Kidney glomerular epithelial cell (primary cell): ENCODE data around the gene HOXB7.

Source experiments
- DNase-seq: peaks from one replicate; lab custom pipeline; 2025; lab: John Stamatoyannopoulos, UW

The HOXB7 gene

DNA sequence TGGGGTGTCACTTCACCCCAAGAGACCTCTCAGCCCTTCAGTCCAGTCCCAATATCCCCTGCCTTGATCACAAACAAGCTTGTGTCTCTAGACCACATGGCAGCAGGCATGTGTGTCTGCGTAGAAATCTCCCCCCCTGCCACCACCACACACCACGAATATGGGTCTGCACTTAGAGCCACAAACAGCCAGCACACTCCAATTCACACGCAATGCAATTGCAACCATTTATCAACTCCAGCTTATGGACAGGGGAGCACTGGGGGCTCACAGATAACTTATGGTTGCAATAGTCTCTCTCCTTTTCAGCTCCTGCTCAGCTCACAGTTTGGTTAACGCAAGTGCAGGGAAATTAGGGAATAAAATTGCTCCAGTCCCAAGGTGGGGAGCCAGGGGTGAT is 12.8 kb upstream of the HOXB7 start:
- DNase-seq, result no peak

DNA sequence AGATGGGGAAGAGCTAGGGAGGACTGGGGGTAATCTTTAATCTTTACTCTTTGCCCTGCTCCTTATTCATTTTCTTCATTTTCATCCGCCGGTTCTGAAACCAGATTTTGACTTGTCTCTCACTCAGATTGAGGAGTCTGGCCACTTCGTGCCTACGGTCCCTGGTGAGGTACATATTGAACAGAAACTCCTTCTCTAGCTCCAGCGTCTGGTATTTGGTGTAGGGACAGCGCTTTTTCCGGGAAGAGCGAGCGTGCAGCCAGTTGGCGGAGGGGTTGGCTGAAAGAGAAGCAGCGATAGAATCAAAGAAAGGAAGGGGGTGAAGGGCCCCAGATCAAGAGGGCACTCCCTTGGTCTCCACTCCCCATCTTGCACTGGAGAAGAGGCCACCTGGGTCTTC is 12.0 kb upstream of the HOXB7 start:
- no peak for DNase-seq

DNA sequence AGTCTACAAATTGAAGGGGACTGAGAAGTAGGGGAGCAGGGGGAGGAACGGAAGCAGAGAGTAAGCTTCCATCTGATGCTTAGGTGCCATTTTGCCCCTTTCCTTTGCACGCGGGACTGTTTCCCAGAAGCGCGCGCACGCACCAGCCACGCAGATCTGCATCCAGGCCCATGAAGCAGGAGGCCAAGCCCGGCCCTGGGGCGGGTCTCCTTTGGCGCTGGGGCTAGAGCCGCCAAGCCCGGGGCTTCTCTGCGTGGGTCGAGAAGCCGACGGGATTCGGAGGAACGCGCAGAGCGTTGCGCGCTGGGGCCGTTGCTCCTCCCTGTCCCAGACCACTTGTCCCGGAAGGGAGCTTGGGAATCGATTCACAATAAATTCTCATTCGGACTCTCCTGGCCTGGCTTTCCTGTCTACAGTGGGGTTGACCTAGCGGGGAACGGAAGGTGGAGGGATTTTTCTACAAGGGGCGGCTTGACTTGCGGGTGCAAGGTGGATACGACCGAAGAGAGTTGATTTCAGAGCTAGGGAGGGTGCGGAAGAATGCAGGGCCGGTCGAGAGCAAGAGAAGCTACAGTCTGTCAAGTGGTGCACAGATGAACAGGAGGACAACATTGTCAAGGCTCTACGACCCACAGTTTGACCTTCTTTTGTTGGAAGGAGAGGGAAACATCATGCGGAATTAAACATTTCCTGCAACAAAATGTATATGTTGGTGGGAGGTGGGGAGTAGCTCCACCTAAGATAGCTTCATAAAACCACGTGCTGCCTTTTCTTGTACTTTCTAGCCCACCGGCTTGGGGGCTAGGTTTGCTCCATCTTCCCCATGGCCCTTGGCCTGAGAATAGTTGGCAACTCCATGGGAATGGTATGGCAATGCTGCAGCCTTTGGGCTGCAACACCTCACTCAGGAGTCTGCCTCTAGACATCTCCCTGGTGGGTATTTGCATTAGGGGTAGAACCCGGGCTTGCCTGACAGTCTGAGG is 10.9 kb upstream of the HOXB7 start:
- no peak for DNase-seq

DNA sequence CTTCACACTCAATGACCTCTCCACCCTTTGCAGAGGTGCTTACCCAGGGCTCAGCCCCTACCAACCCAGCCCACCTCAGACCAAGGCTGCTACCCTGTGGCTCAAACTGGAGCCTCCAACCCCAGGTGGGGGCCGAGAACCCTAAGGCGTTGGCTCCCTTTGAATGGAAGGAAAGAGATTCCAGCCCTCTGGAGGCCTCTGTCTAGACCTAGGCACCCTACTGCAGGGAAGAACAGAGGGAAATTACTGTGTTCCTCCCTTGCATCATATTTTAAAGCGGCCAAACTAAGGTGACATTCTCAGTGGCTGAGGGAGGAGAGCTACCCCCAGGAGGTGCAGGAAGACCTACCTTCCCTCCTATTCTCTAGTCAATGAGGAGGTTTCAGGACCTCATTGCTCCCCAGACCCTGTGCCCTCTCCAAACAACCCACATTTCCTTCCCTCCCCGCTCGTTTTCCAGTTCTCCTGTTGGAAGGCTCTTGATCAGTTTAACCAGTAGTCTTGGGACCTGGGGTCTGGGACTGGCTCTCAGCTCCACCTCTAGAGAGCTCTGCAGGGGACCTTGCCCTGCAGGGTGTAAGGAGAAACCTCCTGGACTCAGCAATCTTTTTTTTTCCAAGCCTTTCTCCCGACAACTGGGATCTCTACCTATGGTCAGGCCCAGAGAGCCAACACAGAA is 9.8 kb upstream of the HOXB7 start:
- no peak for DNase-seq

DNA sequence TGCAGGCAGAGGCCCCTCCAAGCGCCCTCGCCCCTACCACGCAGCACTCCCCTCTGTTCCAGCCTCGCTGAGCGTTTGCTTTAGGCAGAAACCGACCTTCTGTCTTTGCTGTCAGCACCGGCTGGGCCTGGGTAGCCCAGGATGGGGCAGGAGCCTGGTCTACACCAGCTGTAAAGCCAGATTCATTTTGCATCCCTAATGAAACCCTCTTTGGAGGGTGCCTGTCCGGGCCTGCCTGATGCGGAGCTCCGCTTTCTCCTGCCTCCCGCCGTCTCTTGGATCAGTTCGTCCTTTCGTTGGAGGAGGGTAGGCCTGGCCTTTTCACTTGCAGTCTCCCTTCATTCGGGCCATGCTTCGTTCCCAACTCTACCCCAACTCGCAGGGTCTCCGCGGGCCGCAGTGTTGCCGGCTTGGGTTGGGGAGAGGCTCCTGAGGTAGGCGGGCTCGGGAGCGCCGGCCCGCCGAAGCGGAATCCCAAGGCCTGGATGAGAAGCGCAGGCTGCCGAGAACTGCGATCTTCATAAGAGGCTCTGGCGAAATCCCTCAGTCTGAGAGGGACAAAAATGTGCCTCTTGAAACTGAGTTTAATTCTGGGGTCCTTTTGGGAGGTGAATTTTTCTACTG is 9.1 kb upstream of the HOXB7 start:
- no peak for DNase-seq

DNA sequence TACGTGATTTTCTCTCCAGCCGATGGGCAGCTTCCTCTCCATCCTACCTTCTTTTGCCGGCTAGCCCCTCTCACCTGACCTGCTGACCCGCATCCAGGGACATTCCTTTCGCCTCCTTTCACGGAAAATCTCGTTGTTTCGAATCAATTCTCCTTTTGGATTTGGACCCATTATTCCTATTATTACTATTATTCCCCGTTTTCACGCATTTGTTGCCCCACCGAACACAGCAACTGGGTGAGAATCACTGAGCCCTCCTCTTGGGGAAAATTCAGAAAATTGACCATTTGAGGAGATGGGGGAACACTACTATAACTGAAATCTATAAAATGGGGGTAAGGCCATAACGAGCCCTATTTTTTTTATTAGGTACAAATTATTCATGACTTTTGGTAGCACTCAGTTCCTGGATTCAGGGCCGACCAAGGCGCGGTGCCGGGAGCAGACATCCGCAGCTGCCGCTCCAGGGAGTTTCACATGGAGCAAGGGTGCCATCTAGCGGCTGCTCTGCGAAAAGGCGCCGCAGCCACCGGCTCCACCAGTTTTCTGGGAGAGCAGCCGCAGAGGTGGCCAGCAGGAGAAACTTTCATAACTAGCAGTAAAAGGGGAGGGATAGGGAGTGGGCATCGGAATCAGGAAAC is 7.6 kb upstream of the HOXB7 start:
- DNase-seq, result peak; percentile 83

DNA sequence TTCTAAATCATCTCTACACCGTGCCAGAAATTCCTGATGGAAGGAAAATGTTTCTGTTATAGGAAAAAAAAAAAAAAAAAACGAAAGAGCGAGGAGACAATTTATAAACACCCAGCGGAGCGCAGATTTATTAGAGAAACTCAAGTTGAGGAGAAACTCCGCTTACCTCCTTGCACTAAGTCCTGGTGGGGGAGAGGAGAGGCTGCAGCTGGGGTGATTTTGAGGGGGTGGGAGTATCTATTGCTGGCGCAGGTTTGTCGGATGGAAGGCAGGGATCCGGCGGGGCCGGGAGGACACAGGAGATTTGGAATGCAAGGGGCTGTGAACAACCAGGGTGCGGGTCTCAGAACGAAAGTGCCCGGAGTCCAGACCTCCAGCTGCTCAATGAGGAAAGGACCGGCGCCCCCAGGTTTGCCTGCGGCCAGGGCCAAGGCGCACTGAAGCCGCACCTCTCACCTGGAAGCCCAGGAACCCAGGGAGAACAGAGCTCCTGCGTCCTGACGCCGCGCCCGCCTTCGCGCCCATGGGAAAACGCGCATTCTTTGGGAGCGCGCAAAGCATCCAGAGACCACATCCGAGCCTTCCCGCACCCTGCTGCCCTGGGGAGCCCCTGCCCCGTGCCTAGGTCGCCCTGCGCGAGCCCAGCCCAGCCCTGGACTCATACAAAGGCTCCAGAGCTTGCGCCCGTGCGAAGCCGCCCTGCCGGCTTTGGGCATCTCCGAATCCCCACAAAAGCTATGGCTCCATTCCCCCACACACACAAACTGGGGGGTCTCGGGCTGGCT is 6.8 kb upstream of the HOXB7 start:
- no peak for DNase-seq

DNA sequence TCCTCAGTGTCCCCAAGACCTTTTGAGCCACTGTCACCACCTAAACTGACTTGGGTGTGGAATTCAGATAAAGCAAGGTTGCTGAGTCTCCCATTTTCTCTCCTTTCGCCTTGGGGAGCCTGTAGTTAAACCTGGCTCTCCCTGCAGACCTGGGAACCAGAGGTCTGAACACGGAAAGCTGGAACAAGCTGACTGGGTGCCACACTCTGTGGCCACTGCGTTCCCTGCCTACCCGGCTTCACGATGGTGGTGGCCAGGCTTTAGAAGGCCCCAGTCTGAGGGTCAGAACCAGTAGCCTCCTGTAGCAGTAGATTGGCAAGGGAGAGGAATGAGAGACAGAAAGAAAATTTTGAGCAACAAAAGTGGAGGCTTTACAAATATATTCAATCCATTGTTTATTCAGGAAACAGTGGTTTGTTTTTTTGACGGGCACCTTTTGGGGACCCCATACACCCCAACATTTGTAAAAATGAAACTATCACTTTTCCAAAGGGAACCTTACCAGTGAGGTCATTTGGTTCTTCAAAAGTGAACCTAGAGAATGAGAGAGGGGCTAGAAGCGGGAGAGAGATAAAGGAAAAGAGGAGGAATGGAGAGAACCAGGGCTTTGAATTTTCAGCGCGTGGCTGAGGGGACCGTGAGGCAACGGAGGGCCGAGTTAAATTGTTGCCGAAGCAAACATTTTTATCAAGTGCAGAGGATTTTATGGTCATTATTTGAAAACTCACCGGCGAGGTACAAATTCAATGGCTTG is 6.1 kb upstream of the HOXB7 start:
- DNase-seq, result no peak

DNA sequence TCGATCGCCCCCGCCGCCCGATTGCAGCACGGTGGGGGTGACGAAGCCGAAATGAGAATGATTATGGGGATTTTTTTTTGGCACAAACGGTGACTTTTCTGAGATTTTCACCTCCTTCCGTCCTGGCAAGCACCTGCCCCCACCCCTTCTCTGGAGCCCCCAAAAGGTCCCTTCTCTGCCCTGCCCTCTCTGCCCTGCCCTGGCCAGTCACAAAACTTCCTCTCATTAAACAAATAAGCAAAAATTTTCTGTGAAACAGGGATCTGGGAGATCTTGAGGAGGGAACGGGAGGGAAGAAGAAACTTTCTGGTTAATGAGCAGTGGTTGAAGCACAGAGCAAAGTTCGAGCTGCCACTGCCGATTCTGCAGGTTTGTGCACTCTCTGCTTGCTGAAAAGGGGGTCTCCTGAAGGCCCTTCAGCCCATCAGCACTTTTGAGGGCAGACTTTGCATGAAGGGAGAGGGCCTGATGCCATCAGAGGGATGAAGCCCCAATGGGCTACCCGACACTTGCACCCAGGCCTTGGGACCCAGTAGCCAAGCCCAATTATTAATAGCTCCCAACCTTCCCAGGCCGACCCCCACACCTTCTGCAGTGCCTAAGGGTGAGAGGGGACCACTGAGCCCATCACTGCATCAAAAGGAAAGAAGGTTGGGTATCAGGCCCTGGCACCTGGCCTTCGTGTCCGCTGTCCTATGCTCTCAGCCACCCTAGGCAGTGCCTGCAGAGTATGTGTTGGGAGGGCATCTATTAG is 5.3 kb upstream of the HOXB7 start:
- no peak for DNase-seq

DNA sequence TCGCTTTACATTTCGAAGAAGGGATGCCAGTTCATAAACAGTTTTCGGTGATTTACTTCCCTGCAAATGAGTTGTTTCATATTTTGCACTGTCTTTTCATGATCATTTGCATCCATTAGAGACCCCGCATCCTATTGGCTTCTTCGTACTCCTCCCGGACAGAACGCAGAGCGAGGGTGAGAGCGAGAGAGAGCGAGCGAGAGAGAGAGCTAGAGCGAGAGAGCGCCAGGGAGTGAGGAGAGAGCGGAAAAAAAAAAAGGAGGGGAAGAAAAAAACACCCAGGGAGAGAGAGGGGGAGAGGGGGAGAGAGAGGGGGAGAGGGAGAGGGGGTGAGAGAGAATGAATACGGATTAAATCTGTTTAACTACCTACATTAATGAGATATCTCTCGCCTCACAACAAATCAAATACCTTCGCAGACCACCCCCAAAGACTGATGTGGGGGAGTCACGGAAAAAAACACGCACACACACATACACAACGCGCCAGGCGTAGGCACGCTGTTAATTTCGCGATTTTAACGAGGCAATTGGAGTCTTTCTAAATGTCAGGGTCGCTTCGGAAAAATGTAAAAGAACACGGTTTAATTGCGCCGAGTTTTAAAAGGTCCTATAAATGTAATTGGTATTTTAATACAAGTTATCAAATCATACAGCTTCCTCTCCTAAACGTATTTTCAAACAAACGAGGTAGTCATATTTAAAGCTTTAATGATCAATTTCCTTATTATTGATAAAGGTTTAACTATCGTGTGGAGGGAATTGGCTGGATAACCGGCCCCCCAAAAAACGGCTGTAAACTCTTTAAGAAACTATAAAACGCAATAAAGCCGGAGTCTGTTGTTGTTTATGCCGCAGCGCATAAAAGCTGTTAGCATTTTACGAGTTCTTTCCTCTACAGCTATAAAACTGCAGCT is 4.5 kb upstream of the HOXB7 start, which contains the start of gene HOXB8:
HOXB8 (minus strand) TSS at position 246 of the 916 bp plus-strand sequence. CDS start 588 bp downstream, outside the sequence.
- DNase-seq, result no peak

DNA sequence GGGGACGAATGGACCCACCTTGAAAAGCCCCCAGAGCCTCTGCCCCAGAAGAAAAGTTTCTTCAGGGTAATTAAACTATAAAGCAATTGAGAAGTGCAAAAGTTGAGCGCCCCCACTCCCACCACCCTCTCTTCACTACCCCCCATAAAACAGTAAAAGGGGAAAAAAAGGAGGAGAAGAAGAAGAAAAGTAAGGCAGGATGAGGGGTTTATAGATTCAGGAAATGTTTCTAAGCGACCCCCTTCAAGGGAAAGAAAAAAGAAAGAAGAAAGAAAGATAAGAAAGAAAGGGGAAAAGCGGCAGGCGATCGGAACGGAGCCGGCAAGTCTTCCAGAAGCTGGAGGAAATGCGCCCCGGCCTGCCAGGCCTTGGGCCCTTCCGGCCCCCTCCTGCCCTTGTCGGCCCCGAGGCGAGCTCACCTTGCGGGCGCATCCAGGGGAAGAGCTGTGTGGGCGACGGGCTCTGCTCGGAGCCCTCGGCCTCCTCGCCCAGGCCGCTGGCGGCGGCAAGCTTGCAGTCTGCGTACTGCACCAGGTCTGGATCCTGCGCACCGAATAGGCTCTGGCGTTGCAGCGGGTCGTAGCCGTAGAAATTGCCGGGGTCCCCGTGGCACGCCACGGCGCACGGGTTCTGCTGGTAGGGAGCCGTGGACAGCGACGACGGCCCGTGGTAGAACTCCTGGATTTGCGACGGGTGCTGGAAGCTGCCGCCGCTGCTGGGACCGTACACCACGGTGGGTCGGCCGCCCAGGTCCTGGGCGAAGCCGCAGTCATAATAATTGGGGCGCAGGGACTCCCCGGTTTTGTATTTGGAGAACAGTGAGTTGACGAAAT is 3.3 kb upstream of the HOXB7 start:
- no peak for DNase-seq

DNA sequence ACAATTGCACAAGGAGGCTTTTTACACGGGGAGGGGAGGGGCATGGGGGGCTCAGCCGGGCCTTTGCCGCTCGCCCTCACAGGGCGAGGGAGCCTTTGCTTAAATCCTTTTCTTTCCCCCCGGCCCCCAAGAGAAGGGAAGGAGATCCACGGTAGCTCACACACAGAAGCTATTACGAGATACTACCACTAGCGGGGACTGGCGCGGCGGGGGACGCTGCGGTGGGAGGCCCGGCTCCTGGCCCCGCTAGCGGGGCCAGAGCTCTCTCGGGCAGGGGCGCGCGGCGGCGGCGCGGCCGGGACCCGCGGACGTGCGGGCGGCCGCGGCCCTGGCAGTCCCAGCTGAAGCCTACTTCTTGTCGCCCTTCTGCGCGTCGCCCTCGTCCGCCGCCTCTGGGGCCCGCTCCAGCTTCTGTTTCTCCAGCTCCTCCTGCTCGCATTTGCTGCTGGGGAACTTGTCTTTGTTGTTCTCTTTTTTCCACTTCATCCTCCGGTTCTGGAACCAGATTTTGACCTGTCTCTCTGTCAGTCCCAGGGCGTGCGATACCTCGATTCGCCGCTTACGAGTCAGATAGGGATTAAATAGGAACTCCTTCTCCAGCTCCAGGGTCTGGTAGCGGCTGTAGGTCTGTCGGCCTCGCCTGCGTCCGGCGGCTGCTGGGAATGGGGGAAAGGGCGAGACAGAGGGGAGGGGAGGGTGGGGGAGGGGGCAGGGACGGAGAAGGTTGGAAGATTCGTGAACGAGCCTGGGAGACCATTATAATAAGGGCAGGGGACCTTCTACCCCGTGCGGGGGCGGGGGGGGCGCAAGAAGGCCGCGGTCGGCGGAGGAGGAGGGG is 2.3 kb upstream of the HOXB7 start:
- peak; percentile 28 for DNase-seq

DNA sequence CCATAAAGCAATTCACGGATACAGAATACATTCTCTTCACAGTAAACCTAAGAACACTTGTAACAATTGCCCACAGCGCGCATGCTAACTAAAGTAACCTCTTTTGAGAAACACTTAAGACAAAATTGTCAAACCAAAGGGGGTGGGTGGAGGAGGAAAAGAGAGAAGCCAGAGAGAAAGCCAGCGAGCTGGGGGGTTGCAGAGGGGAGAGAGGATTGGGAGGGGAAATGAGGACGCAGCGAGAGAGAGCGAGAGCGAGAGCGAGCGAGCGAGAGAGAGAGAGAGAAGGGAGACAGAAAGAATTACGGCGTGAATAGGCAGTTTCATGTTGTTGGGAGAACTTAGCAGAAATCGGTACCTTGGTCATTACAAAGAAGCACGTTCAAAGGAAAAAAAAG is 1.6 kb upstream of the HOXB7 start:
- no peak for DNase-seq

DNA sequence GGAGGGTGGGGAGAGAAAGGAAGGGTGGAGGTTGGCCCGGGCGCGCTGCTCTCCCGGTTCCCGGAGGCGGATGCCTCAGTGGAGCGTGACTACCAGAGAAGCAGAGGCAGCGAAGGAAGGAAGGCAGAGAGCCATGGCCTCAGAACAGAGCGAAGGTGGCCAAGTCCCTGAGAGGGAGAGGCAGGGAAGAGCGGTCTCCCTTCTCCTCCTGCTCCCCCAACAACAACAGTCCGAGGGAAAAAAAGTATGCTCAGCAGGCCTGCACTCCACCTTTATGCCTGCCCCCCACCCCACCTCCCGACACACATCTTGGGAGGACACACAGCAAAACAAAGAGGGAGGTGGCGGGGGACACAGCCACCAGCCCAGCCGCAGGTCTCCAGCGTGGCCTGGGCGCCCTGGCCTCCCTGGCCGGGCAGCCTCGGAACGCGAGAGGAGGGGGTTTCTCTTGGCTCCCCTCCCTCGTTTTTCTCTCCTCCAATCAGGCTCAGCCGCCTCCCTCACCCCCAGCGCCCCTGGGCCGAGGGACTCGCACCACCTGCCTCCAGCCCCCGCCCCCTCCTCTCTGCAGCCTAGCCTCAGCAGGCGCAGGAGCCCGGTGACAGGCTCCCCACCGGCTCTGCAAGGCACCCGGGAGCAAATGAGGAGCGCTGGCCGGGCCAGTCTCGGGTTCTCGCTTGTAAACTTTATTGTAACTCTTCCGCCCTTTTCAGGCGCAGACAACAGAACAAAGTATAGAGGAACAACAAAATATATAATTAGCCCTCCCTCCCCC is 1.1 kb upstream of the HOXB7 start:
- DNase-seq, result peak; percentile 38

DNA sequence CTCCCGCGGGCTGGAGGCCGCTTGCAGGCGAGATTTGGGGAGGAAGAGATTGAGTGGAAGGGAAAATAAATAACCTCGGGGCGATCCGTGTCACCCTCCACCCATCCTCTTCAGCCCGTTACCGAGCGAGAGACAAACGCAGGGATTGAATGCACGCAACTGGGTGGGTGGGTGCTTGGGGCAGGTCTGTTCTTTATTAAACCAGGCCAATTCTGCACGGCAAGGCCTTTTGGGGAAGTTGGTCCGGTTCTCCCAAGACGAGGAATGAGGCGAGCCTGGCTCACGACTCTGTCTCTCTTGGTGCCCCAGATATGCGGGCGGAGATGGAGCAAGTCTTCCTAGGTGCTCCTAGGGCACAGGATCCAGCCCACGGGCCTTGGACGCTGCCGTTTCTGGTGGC is 396 bp upstream of the HOXB7 start:
- no peak for DNase-seq

DNA sequence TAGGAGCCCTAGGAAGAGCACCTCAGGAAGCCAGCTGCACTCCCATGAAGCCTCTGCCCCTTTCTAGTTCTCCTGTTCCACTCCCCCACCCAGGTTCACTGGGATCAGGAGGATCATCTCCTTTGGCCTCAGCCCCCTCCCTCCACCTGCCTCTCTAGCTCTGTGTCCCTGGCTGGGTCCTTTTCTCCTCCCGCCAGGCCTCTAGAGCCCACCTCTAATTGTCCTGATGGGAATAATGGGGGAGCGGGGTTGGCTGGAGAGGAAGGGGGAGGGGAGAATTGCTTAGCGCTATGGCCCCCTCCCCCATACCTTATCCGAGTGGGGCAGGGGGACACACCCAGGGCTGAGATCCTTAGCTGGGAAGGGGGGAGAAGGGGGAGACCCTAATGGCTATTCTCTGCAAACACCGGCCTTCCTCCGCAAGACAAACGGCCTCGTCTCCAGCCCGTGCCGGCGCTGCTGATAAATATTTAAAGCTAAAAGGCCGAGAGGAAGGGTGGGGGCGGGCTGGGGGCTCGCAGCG is 997 bp downstream of the HOXB7 start:
- DNase-seq, result no peak
